Measurements from ENCODE around the gene KRTAP9-6.
"Not testable (repeated sequence)": the region's sequence is repeated elsewhere in the genome, so short reads cannot be mapped to it uniquely, and the experiment has no call there.

KRTAP9-6 gene

GRCh38 chr17:41265078-41265477, at the start of gene KRTAP9-6:
Gene KRTAP9-6, plus strand, starts transcription at chr17:41265378. Its CDS starts 0 bp downstream, at chr17:41265378.
- no peak for DNase-seq

GRCh38 chr17:41215681-41216080, 49.5 kb upstream of the KRTAP9-6 start:
- no peak for DNase-seq

- DNase-seq, result no peak
These were observed 41.4 kb upstream of the KRTAP9-6 start for GRCh38 chr17:41223821-41224220.

GRCh38 chr17:41226051-41226450, 39.1 kb upstream of the KRTAP9-6 start:
- DNase-seq, result no peak

- not testable (repeated sequence) for DNase-seq
These were observed 38.5 kb upstream of the KRTAP9-6 start, which contains the start of gene KRTAP9-2 for GRCh38 chr17:41226598-41227095. Gene KRTAP9-2, plus strand, starts transcription at chr17:41226648. Its CDS starts 7 bp downstream, at chr17:41226655.

GRCh38 chr17:41230094-41230493, 35.1 kb upstream of the KRTAP9-6 start:
- DNase-seq, result no peak

- DNase-seq, result no peak
These were observed 33.4 kb upstream of the KRTAP9-6 start for GRCh38 chr17:41231731-41232130.

GRCh38 chr17:41232399-41233105, 32.6 kb upstream of the KRTAP9-6 start, which contains the start of gene KRTAP9-3:
Gene KRTAP9-3, plus strand, starts transcription at chr17:41232449. Its CDS starts 53 bp downstream, at chr17:41232502.
- not testable (repeated sequence) for DNase-seq

- DNase-seq, result not testable (repeated sequence)
These were observed 28.1 kb upstream of the KRTAP9-6 start for GRCh38 chr17:41237116-41237515.

GRCh38 chr17:41237949-41238437, 27.2 kb upstream of the KRTAP9-6 start, which contains the start of gene KRTAP9-8:
Gene KRTAP9-8, plus strand, starts transcription at chr17:41237999. Its CDS starts 53 bp downstream, at chr17:41238052.
- DNase-seq, result not testable (repeated sequence)

GRCh38 chr17:41246995-41247787, 18.0 kb upstream of the KRTAP9-6 start:
- not testable (repeated sequence) for DNase-seq

GRCh38 chr17:41249637-41250240, 15.4 kb upstream of the KRTAP9-6 start, which contains the start of gene KRTAP9-4:
Gene KRTAP9-4, plus strand, starts transcription at chr17:41249687. Its CDS starts 34 bp downstream, at chr17:41249721.
- DNase-seq, result not testable (repeated sequence)

GRCh38 chr17:41251261-41251660, 13.9 kb upstream of the KRTAP9-6 start:
- no peak for DNase-seq

GRCh38 chr17:41254861-41255260, 10.3 kb upstream of the KRTAP9-6 start:
- no peak for DNase-seq

GRCh38 chr17:41255381-41256290, 9.5 kb upstream of the KRTAP9-6 start, which contains the start of gene KRTAP9-9:
Gene KRTAP9-9, plus strand, starts transcription at chr17:41255384.
- not testable (repeated sequence) for DNase-seq

GRCh38 chr17:41256291-41256685, 8.9 kb upstream of the KRTAP9-6 start:
- no peak for DNase-seq

GRCh38 chr17:41258406-41258805, 6.8 kb upstream of the KRTAP9-6 start:
- no peak for DNase-seq

GRCh38 chr17:41263212-41263611, 2.0 kb upstream of the KRTAP9-6 start:
- no peak for DNase-seq

GRCh38 chr17:41264599-41264998, 579 bp upstream of the KRTAP9-6 start:
- DNase-seq, result no peak

GRCh38 chr17:41267711-41268110, 2.5 kb downstream of the KRTAP9-6 start:
- DNase-seq, result no peak

GRCh38 chr17:41271323-41271722, 6.1 kb downstream of the KRTAP9-6 start:
- DNase-seq, result not testable (repeated sequence)

Measured in NCI-H1930 (cell line).